ENCODE measurements around the gene ISCA1.
"Not testable (repeated sequence)": the region's sequence is repeated elsewhere in the genome, so short reads cannot be mapped to it uniquely, and the experiment has no call there.

ISCA1 gene

DNA sequence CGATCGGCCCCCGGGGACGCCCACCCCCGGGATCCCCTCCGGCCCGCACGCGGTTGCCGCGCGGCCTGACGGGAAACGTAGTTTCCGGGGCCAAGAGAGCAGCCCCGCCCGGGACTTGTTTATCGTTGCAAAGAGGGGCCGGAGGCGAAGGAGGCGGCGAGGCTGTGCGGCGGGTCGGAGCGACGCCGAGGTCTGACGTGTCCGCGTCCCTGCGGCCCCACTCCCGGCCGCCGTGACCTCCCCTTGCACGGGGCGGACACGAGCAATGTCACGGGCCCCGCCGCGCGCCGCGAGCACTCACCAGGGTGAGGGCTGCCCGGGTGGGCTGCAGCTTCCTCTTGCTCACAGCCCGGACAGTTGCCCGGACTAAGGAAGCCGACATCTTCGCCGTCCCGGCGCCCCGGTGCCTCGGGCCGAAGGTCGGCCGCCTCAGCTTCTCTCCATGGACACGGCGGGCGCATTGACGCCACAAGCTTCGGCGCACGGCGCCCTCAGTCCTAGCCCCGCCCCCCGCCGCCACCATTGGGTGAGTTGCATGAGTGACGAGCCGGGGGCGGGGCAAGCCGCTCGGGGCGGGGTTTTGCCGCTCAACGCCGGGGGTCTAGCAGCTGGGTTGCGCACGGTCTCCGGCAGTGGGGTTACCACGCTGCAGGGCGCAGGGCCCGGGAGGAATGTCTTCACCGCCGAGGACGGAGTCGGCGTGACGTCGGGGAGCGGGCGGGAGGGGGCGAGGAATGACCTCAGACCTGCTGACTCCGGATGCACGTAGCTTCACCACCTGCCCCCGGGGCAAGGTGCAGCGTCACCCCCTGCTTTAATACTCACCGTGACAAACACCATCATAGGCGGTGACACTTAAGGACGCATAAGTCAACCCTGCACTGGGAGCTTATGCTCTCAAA lies at the start of gene ISCA1:
ISCA1 (minus strand) TSS at position 462 of the 902 bp plus-strand sequence; CDS start at position 382, 80 bp downstream.
- peak; percentile 75 for DNase-seq

DNA sequence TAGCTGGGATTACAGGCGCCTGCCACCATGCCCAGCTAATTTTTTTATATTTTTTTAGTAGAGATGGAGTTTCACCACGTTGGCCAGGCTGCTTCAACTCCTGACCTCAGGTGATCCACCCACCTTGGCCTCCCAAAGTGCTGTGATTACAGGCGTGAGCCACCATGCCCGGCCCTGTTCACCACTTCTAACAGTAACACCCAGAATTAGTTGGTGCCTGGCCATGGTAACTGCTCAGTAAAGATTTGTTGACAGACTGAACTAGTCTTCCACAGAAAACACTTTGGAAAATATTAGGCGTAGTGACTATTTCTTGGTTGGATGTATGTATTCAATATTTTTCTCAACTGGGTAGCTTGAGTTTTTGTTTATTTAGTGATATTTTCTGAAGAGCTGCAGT lies 47.8 kb upstream of the ISCA1 start:
- DNase-seq: no peak

DNA sequence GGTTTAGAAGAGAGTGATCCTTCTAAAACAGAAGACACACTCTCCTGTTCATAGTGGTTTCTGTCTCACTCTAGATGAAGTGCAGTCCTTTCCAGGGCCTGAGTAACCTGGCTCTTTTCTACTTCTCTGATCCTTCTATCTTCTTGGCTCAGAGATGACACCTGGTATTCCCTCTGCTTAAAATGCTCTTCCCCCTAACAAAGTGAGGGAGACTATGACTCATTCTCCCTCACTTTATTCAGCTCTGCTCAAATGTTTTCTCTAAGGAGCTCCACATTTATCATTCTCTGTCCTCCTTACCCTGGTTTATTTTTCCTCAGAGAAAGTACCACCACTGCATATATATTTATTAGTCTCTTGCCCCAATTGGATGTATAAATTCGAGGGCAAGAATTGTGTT lies 47.3 kb upstream of the ISCA1 start:
- DNase-seq: no peak

DNA sequence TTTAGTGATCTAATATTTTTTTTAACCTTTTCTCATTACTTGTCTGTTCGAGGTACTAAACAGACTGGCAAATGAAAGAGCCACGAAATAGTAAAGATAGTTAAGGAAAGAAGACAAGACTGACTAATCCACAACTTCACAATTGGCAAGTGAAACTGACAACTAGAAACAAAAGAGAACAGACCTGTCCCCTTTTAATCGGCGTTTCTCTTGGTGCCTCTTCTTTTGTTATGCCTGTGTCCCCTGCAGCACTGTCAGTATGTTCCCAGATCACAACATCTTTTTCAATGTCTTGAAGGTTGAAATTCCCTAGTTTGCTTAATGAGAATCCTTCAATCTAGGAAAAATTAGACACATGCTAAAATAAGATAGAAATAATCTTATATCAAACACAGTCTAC lies 45.8 kb upstream of the ISCA1 start:
- no peak for DNase-seq

DNA sequence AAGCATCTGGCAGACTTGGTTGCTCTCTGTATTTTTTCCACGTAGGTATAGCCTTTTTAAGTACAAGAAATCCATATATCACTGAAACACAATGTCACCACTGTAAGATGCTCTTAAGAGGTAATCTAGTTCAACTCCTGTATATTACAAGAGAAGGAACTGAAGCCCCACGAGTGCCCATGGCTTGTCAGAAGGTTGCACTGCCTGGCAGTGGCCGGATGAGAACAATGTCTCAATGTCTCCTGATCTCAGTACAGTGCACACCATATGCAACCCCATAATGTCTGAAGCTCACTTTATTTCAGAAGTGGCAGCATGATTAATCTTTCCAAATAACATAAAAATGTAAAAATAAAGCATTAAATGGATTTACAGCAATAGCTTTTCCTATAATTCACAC lies 44.2 kb upstream of the ISCA1 start:
- DNase-seq: no peak

DNA sequence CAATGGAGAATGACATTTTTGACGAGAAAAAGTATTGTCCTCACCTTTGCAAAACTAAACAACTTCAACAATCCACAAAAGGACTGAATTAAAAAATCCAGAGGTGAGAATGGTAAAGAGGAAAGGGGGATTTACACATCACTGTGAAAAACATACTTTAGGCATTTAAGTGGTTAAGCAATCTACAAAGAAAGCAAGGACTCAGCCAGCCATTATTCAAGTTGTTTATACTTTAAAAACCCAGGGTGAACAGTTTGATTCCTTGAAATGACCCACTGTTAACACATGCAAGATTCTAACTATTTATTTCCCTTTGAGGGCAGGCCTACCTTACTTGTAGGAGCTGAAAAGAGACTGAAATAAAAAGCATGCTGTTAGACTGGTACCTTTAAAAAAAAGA lies 42.6 kb upstream of the ISCA1 start:
- DNase-seq: no peak

DNA sequence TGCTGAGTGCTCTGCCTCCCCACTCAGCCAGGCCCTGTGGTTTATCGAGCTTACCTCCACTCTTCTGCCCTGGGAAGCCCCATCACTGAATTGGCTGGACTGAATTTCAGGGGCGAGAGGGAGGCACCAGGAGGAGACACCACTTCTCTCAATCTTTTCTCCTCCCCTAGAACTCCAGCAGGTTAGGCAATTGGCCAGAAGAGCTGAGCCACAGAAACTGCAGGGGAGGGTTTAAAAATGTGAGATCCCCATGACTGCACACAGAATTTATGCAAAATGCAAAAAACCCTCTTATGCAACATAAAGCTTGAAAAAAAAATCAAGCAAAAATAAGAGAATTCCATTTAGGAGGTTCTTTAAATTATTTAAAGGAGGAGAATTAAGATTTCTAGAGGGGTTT lies 42.0 kb upstream of the ISCA1 start:
- no peak for DNase-seq

DNA sequence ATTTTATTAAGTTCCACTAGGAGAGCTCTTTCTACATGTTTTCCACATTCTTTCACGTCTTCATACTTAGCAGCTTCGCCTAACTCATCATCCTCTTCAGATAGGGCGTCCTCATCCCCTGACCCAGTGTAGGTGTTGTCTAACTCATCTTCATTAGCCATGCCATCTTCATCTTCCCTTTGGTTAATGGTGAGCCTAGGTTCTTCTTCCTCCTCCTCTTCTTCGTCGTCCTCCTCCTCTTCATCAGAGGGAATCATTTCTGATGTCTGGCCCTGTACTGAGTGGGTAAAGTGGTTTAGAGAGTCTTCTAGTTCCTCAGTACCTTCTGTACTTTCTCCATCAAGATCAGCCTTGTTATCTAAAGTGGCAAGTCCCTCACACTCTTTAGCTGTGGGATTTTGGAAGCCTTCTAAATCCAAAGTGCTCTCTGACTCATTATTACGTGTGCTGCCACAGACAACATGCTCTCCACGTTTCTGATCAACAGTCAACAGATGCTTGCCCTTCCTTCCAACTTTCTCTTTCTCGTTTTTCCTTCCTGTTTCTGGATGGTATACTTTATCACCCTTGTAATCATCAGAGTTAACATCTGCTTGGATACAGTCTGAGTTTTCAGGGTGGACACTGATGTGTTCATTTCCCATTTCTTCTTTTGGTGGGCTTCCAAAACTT lies 40.8 kb upstream of the ISCA1 start:
- no peak for DNase-seq

DNA sequence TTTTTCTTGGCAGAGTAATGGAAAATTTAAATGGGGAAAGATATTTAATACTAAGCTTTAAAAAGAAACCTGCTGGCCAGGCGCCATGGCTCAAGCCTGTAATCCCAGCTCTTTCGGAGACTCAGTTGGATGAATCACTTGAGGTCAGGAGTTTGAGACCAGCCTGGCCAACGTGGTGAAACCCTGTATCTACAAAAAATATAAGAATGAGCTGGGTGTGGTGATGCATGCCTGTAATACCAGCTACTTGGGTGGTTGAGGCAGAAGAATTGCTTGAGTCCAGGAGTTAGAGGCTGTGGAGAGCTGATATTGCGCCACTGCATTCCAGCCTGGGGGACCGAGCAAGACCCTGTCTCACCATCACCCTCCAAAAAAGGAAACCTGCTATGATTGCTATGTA lies 39.0 kb upstream of the ISCA1 start:
- no peak for DNase-seq

DNA sequence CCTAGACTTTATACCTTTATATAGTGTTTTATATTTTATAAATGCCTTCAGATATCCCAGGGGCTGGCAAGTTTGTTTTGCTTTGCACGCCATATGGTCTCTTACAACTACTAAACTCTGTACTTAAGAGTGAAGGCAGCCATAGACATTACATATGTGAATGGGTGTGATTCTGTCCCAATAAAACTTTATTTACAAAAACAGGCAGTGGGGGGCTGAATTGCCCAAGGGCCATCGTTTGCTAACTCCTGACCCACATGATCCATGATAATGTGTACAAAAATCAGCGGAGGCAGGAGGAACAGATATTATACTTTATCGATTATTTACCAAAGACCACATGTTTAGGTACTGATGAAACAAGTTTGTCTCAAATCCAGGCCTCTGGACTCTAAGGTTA lies 35.8 kb upstream of the ISCA1 start:
- DNase-seq: no peak

DNA sequence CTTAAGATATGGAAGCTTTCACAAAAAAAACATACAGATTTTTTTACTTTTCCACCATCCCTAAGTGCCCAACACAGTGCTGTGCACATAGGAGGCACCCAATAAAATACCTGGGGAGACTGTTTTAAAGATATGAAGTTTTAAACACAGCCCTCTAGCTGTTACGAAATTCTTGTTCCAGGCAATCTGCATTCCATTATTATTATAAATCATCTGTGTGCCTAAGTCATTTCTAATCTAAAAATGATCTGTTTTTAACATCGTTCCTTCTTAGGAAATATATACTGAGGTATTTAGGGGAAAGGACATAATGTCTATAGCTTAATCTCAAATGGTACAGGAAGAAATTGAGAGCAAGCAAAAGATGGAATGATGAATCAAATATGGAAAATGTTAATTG lies 32.7 kb upstream of the ISCA1 start:
- DNase-seq: no peak

DNA sequence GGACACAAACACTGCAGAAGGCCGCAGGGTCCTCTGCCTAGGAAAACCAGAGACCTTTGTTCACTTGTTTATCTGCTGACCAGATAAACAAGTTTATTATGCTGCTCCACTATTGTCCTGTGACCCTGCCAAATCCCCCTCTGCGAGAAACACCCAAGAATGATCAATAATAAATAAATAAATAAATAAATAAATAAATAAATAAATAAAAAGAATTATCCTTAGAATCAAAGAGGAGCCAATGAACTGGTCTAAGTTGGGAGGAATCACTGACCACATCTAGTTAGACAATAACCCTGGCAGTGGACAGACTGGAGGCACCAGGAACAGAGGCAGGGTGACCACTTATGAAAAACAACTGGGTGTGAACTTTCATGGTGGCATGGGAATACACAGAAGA lies 30.6 kb upstream of the ISCA1 start:
- not testable (repeated sequence) for DNase-seq

DNA sequence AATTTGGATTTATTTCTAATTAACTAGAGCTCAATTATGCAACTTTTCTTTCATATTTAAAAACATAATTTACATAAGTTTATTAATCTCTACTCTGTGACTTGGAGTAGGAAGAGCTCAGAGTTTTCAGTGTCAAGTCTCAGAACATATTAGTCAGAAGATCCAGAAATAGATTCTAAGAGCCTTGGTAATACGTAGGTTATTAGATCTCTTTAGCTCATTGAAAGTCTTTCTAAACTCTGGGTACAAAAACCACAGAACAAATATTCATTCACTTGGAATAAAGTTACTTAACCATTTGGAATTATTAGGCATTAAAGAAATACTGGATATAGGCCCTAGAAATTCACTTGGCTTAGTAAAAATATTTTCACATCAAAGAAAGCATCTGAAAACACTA lies 26.3 kb upstream of the ISCA1 start:
- no peak for DNase-seq

DNA sequence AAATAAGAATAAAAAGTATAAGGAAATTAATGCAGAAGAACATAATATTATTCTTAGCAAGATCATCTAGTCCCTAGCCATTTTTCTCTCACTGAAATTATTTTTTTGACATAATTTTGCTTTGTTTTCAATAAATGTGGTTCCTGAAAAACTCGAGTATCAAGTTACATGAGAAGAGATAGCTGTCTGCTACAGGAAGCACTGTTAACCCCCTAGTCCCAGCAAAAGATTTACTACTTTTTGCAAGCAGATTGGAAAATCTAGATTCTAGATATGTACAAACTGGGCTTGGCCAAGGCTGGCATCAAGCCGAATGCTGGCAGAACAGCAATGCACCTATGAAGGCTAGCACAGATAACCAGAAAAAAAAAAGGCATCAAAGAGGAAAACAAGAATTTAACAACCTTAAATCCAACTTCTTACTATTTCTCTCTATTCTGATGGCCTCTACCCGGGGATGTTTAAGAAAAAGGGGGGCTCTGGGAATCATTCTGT lies 21.9 kb upstream of the ISCA1 start:
- no peak for DNase-seq

DNA sequence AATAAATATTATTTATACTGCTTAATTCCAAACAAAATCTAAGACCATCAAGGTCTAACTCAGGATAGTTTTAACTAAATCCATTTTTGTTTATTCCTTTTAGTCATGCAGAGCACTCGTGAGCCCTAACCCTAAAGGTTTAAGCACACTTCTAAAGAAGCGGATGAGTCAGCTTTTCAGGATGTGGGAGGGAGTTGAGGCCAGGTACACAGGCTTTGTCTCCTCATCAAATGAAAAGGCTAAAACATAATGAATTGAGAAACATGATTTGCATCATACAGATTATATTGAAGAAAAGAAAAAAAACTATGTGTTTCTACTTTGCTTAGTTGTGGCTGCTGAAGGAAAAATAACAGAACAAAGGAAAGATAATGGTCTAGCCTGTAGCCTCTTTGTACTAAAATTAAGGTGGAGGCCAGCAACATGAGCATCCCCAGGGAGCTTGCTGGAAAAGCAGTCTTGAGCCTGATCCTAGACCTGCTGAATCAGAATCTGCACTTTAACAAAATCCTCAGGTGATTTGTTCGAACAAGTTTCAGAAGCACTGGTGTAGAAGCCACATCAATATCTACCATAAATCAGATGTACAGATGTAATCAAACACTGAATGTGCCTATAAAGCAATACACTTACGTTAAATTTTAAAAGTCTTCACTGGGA lies 21.1 kb upstream of the ISCA1 start:
- no peak for DNase-seq

DNA sequence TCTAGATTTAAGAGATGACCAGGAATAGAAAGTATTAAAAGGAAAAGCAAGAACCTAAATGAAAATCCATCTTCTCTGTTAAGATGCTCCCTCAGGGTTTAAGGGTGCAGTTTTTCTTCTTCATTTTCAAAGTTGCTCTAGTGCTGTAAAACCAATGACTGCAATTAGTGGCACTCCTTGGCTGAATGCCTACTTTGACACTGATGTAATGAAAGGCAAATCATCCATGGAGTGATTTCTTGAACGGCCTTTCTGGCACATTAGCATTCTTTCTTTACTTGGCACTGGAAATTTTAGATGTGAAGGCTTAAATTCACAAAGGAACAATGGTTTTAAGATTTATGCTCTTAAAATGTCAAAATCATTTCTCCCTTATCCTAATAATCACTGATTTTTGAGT lies 19.3 kb upstream of the ISCA1 start:
- DNase-seq: no peak

DNA sequence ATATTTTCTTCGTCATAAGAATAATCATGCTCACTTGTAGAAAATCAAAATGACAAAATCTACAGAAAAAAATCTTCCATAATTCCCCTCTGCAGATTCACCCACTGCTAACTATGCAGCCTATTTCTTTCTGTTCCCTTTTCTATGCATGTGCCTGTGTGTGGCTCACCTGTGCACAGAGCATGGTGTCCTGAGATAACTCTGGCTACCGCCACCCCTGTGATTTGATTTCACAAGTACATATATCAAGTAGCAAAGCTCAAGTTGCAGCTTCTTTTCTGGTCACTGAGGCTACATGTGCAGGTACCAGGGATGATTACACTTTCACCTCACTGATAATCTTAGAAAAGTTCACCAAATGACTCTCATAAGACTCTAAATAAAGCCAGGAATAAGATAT lies 18.4 kb upstream of the ISCA1 start:
- DNase-seq: no peak

DNA sequence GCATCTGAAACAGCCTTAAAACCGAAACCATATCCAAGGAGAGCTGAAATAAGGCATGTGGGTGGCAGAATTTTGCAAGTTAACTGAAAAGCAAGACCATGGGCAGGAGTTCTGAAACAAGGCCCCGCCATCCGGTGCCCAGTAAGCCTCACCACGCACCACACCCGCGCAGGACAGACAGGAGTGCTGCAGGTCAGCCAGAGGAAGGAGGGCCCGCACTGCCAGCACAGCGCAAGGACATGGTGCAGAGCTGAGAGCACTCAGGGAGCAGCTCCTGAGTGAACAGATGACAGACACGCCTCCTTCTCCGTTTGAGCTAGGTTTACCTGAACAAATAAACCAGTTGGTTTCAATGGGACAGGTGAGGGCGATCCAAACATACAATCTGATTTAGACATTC lies 16.5 kb upstream of the ISCA1 start:
- peak; percentile 22 for DNase-seq

DNA sequence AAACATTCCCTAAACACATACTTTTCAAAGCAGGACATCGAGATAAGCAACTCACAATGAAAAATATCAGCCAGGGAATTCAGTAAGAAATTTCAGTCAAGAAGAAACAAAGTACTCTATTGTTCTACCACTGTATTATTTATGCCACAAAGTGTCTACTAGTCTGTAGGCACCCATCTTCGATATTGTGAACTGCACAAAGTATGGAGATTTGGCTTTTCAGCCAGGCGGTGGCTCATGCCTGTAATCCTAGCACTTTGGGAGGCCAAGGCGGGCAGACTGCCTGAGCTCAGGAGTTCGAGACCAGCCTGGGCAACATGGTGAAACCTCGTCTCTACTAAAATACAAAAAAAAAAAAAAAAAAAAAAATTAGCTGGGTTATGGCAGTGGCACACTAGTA lies 8.0 kb upstream of the ISCA1 start:
- not testable (repeated sequence) for DNase-seq

DNA sequence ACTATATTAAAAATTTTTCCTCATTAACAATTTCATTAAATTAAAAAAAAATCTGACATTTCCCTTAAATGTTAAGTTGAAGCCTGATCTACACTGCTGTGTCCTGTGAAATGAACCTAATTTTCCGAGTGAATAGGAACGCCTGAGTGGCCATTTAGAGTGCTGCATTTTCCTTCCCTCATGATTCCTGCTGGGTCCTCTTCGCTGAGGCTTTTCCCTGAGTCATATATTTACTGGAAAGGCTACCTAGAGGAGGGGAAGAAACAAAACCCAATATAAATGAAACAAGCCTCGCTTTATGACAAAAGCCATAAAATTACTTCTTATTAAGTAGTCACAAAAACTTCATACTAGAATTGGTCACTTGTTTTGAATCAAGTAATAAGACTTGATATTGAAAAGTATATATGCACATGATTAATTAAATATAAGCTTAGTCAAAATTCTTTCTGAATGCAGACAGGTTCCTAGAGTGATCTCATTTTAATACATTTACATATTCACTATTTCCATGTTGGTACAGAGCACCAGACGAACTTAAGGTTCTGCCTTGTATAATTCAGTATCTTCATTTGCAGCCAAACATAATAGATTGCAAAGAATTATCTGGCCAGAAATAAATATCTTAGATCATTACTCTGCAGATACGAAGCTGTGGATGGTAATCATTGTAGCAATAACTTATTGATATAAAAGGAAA lies 6.3 kb upstream of the ISCA1 start:
- DNase-seq: no peak

DNA sequence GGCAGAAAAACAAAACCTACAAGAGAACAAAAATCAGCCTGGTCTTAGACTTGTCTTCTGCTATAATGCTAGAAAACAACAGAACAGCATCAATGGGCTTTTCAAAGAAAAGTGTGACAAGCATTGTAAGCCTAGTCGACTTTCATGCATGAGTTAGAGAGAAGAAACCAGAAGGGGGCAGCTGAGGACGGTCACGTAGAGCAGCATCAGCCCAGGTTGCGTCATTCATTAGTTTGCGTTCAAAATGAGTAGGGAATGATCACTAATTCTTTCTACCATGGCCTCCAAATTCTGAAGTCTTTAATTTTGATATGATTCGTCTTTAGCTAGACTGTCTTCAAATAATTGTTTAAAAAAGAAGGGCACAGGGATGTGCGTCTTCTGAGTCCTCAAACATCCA lies 4.7 kb upstream of the ISCA1 start:
- no peak for DNase-seq

DNA sequence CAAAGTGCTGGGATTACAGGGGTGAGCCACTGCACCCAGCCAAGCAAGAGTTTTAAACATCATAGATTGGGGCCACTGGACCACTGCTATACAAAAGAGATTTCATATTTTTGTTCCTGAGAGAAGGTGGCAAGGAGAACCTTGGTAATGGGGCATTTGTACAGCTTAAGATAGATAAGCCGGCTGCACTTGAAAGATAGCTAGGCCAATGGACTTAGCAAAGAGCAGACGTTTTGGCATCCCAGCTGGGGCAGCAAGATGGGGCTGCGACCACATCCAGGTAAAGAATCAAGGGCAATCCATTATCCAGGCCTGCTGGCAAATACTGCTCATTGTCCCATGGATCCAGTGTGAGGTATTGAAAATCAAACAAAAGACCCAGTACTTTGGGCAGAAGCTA lies 3.9 kb upstream of the ISCA1 start:
- DNase-seq: no peak

DNA sequence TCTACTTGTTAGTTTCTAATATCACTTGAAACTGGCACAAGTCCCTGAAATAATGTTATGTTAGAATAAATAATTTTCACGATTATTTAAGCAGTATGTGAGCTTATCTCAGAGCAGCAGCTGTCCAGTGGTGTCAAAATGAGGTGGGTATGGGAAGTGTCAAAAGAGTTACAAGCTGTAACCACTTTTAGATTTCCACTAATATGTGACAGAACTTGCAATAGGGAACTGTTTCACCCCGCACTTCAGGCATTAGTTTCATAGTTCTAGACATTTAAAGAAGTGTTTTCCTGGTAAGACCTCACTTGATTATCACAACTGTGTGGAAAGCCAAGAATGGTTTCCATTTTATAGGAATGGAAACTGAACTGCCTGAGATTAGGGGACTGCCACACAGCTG lies 2.9 kb upstream of the ISCA1 start:
- no peak for DNase-seq
